ENCODE measurements around the gene SCAND1. TPM values are rescaled to one million over a fixed set of nuclear protein-coding genes. Genes with fewer than 3 reads are reported as not detected.

SCAND1 gene
- total and polyA plus RNA-seq, 2 donors (not counting 1 experiment from before 2014, with no cell fraction given) = 8.3 to 44.3 TPM

DNA sequence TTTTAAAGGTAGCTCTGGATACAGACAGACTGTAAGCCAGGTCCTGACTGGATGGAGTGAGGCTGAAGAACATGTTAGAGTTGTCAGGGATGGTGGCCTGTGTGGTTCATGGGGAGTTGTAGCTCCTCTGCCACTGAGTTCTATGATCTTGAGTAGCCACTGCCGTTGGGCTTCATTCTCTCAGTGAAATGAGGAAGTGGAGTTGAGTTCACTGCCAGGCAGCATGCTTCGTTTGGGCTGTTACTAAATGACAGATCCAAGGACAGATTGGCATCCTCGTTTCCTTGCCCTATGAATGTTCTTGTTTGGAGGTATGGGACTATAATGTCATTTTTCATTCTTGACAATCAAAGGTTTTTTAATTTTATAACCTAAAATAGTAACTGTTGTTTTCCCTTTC lies 37.2 kb downstream of the SCAND1 start:
- Histone ChIP-seq H3K9me3 (ENCODE audit: control insufficient read depth, insufficient read depth, low read depth, low read length) (no peaks in the 10 kb centered on the region), H2AFZ (ENCODE audit: low read length) (no peak overlapping the region), H3K27me3 (ENCODE audit: control insufficient read depth, insufficient read depth, low read length) (no peaks in the 10 kb centered on the region), H3K4me1 (ENCODE audit: control insufficient read depth, extremely low read depth, insufficient read depth, low read length) (no peaks in the 10 kb centered on the region), H4K20me1 (ENCODE audit: control insufficient read depth, extremely low read depth, insufficient read depth, low read length) (no peaks in the 10 kb centered on the region), H3K27ac (ENCODE audit: insufficient read depth, low read length) (no peak overlapping the region), H3K79me2 (ENCODE audit: control insufficient read depth, insufficient read depth, low read length) (no peaks in the 10 kb centered on the region), H3K9ac (ENCODE audit: insufficient read depth, low read length) (no peak overlapping the region), H3K4me2 (ENCODE audit: extremely low read depth, insufficient read depth, low read length) (no peak overlapping the region), H3K4me3 (replicated peaks in 1 of 4; ENCODE audit: control extremely low read depth in 1 of 4, insufficient read depth in 1 of 4, low read depth in 3 of 4, low read length in 4 of 4) (no peak overlapping the region), H3K36me3 (ENCODE audit: control insufficient read depth, insufficient read depth, low read length) (peaks cover 6% of the 10 kb centered on the region)
- TF ChIP-seq, protein P1, sequence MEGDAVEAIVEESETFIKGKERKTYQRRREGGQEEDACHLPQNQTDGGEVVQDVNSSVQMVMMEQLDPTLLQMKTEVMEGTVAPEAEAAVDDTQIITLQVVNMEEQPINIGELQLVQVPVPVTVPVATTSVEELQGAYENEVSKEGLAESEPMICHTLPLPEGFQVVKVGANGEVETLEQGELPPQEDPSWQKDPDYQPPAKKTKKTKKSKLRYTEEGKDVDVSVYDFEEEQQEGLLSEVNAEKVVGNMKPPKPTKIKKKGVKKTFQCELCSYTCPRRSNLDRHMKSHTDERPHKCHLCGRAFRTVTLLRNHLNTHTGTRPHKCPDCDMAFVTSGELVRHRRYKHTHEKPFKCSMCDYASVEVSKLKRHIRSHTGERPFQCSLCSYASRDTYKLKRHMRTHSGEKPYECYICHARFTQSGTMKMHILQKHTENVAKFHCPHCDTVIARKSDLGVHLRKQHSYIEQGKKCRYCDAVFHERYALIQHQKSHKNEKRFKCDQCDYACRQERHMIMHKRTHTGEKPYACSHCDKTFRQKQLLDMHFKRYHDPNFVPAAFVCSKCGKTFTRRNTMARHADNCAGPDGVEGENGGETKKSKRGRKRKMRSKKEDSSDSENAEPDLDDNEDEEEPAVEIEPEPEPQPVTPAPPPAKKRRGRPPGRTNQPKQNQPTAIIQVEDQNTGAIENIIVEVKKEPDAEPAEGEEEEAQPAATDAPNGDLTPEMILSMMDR (conservative IDR thresholded peaks at IDR 0.05 in 1 of 2, IDR thresholded peaks at IDR 0.05 in 1 of 2; ENCODE audit: low read depth in 1 of 2, low read length in 2 of 2) = no peak
- TF ChIP-seq EZH2 (IDR thresholded peaks at IDR 0.05; ENCODE audit: low read length, missing control alignments) = no peak
- DNase-seq (ENCODE audit: low read depth in 2 of 2) = no peak

DNA sequence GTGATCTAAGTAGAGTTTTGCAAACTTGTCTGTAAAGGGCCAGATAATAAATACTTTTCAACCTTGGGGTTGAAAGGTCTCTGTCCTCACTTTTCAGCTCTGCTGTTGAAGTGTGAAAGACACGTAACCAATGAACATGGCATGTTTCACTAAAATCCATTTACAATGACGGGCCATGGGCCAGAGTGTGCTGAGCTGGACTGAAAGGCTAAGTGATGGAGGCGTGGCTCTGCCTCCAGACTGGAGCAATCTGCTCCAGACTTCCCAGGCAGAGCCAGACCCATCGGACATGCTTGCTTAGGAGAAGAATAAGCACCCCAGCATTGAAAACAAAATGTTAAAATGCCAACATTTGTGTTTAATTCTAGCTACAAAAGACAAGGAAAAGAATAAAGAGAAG lies 41.4 kb downstream of the SCAND1 start:
- H3K79me2 ChIP-seq (ENCODE audit: control insufficient read depth, insufficient read depth, low read length) = no peaks in the 10 kb centered on the region
- H3K4me3 ChIP-seq (replicated peaks in 1 of 4; ENCODE audit: control extremely low read depth in 1 of 4, insufficient read depth in 1 of 4, low read depth in 3 of 4, low read length in 4 of 4) = no peak overlapping the region
- H3K4me2 ChIP-seq (ENCODE audit: extremely low read depth, insufficient read depth, low read length) = no peak overlapping the region
- no peak overlapping the region for H3K9ac ChIP-seq (ENCODE audit: insufficient read depth, low read length)
- H3K27ac ChIP-seq (ENCODE audit: insufficient read depth, low read length) = no peak overlapping the region
- H3K27me3 ChIP-seq (ENCODE audit: control insufficient read depth, insufficient read depth, low read length) = no peaks in the 10 kb centered on the region
- H3K4me1 ChIP-seq (ENCODE audit: control insufficient read depth, extremely low read depth, insufficient read depth, low read length) = no peaks in the 10 kb centered on the region
- DNase-seq (ENCODE audit: low read depth in 2 of 2) = no peak
- H3K9me3 ChIP-seq (ENCODE audit: control insufficient read depth, insufficient read depth, low read depth, low read length) = no peaks in the 10 kb centered on the region
- H4K20me1 ChIP-seq (ENCODE audit: control insufficient read depth, extremely low read depth, insufficient read depth, low read length) = no peaks in the 10 kb centered on the region
- no peak overlapping the region for H2AFZ ChIP-seq (ENCODE audit: low read length)
- TF ChIP-seq, protein P1 (conservative IDR thresholded peaks at IDR 0.05 in 1 of 2, IDR thresholded peaks at IDR 0.05 in 1 of 2; ENCODE audit: low read depth in 1 of 2, low read length in 2 of 2) = no peak
- no peak for TF ChIP-seq EZH2 (IDR thresholded peaks at IDR 0.05; ENCODE audit: low read length, missing control alignments)
- H3K36me3 ChIP-seq (ENCODE audit: control insufficient read depth, insufficient read depth, low read length) = peaks cover 5% of the 10 kb centered on the region

DNA sequence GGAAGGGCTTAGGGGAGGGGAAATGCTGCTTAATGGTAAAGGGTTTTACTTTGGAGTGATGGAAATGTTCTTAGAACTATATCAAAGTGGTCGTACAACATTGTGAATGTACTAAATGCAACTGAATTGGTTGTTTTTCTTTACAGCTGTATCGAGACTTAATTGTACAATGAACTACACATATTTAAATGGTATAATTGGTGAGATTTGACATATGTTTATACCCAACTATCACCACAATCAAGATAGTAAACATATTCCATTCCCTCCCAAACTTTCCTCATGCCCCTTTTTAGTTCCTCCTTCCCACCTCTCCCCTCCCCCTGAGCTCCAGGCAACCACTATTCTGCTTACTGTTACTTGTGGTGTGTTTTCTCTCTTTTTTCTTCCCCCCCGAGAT lies 44.0 kb downstream of the SCAND1 start:
- Histone ChIP-seq H3K9me3 (ENCODE audit: control insufficient read depth, insufficient read depth, low read depth, low read length) (no peaks in the 10 kb centered on the region), H2AFZ (ENCODE audit: low read length) (no peak overlapping the region), H3K27me3 (ENCODE audit: control insufficient read depth, insufficient read depth, low read length) (no peaks in the 10 kb centered on the region), H3K4me1 (ENCODE audit: control insufficient read depth, extremely low read depth, insufficient read depth, low read length) (no peaks in the 10 kb centered on the region), H4K20me1 (ENCODE audit: control insufficient read depth, extremely low read depth, insufficient read depth, low read length) (no peaks in the 10 kb centered on the region), H3K4me2 (ENCODE audit: extremely low read depth, insufficient read depth, low read length) (no peak overlapping the region), H3K36me3 (ENCODE audit: control insufficient read depth, insufficient read depth, low read length) (peaks cover 6% of the 10 kb centered on the region), H3K79me2 (ENCODE audit: control insufficient read depth, insufficient read depth, low read length) (no peaks in the 10 kb centered on the region), H3K9ac (ENCODE audit: insufficient read depth, low read length) (no peak overlapping the region), H3K4me3 (replicated peaks in 1 of 4; ENCODE audit: control extremely low read depth in 1 of 4, insufficient read depth in 1 of 4, low read depth in 3 of 4, low read length in 4 of 4) (no peak overlapping the region), H3K27ac (ENCODE audit: insufficient read depth, low read length) (no peak overlapping the region)
- TF ChIP-seq, protein P1 (conservative IDR thresholded peaks at IDR 0.05 in 1 of 2, IDR thresholded peaks at IDR 0.05 in 1 of 2; ENCODE audit: low read depth in 1 of 2, low read length in 2 of 2) = no peak
- DNase-seq (ENCODE audit: low read depth in 2 of 2) = no peak

All from fibroblast of lung (primary cell).